Peyer's patch (tissue), 4 donors: ENCODE data around the gene DOCK10.

Experiments used
- POLR2A ChIP-seq, 2 donors: fragments of 450-650 bp; IDR thresholded peaks; one replicate each; pipeline ENCODE4 v1.5.1; 2017; ENCODE audit warnings: antibody characterized with exemption in 2 of 2, mild to moderate bottlenecking in 2 of 2, moderate library complexity in 2 of 2
- TF ChIP-seq, protein P1 (sequence below), 6 experiments: fragments of 450-650 bp in 4 of 6; fragments of 200-600 bp in 2 of 6; sonication (generic) in 1 of 6; IDR thresholded peaks; one replicate each; pipeline ENCODE4 v1.5.1; 2017 to 2019; ENCODE audit warnings: antibody characterized with exemption in 6 of 6, mild to moderate bottlenecking in 3 of 6, moderate library complexity in 1 of 6

DNA sequence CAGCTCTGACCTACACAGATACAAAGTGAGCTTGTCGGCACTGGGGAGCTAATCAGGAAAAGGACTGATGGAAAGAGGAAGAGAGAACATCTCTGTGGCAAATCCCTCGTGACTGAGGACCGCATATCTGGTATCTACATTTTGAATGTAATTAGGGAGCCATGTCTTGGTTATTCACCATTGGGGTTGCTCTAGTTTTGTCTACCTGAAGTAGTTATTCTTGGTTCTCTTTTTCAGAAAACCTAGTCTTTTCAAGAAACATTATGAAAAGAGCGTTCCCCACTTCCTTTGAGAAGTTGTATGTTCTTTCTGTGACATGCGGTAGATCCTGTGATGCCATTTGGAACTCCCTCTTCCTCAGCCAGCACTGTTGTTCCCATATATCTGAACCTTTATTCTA is 104.4 kb downstream of the DOCK10 start:
- TF ChIP-seq, protein P1, sequence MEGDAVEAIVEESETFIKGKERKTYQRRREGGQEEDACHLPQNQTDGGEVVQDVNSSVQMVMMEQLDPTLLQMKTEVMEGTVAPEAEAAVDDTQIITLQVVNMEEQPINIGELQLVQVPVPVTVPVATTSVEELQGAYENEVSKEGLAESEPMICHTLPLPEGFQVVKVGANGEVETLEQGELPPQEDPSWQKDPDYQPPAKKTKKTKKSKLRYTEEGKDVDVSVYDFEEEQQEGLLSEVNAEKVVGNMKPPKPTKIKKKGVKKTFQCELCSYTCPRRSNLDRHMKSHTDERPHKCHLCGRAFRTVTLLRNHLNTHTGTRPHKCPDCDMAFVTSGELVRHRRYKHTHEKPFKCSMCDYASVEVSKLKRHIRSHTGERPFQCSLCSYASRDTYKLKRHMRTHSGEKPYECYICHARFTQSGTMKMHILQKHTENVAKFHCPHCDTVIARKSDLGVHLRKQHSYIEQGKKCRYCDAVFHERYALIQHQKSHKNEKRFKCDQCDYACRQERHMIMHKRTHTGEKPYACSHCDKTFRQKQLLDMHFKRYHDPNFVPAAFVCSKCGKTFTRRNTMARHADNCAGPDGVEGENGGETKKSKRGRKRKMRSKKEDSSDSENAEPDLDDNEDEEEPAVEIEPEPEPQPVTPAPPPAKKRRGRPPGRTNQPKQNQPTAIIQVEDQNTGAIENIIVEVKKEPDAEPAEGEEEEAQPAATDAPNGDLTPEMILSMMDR (IDR thresholded peaks at IDR 0.05): no peak
- no peak for TF ChIP-seq POLR2A (IDR thresholded peaks at IDR 0.05)
